Kidney tubule cell (primary cell): Measurements from ENCODE around the gene PRPSAP2.
"Not testable (repeated sequence)": the region's sequence is repeated elsewhere in the genome, so short reads cannot be mapped to it uniquely, and the experiment has no call there.

Source experiments
- DNase-seq: peaks from one replicate; pipeline ENCODE4 v3.0.0-alpha.2; 2018; ENCODE audit warnings: low spot score

PRPSAP2 gene

GRCh38 chr17:18944646-18945045, 86.7 kb downstream of the PRPSAP2 start:
- DNase-seq: no peak

GRCh38 chr17:18946536-18946935, 88.6 kb downstream of the PRPSAP2 start:
- peak; percentile 46 for DNase-seq

- DNase-seq: no peak
These were observed 89.9 kb downstream of the PRPSAP2 start for GRCh38 chr17:18947866-18948265.

GRCh38 chr17:18948476-18949006, 90.6 kb downstream of the PRPSAP2 start:
- no peak for DNase-seq

- DNase-seq: no peak
These were observed 91.6 kb downstream of the PRPSAP2 start for GRCh38 chr17:18949566-18949965.

GRCh38 chr17:18950346-18950745, 92.4 kb downstream of the PRPSAP2 start:
- no peak for DNase-seq

- DNase-seq: peak; percentile 96
These were observed 93.3 kb downstream of the PRPSAP2 start for GRCh38 chr17:18950944-18951905.

- peak; percentile 89 for DNase-seq
These were observed 94.3 kb downstream of the PRPSAP2 start, which contains the start of gene SLC5A10 for GRCh38 chr17:18951941-18952842. Gene SLC5A10 (plus strand): TSS chr17:18952165. CDS start chr17:18952206, 41 bp downstream.

- no peak for DNase-seq
These were observed 95.3 kb downstream of the PRPSAP2 start for GRCh38 chr17:18953231-18953728.

- DNase-seq: no peak
These were observed 96.4 kb downstream of the PRPSAP2 start for GRCh38 chr17:18954321-18954720.

- DNase-seq: no peak
These were observed 97.1 kb downstream of the PRPSAP2 start for GRCh38 chr17:18955009-18955408.

GRCh38 chr17:18956021-18956420, 98.1 kb downstream of the PRPSAP2 start:
- DNase-seq: not testable (repeated sequence)

GRCh38 chr17:18956581-18956980, 98.7 kb downstream of the PRPSAP2 start:
- no peak for DNase-seq

- DNase-seq: no peak
These were observed 99.9 kb downstream of the PRPSAP2 start for GRCh38 chr17:18957831-18958230.

- DNase-seq: no peak
These were observed 100.7 kb downstream of the PRPSAP2 start for GRCh38 chr17:18958611-18959010.

- DNase-seq: no peak
These were observed 101.3 kb downstream of the PRPSAP2 start for GRCh38 chr17:18959071-18959844.

GRCh38 chr17:18959845-18960240, 101.9 kb downstream of the PRPSAP2 start:
- DNase-seq: no peak

- no peak for DNase-seq
These were observed 102.3 kb downstream of the PRPSAP2 start for GRCh38 chr17:18960241-18960665.

- DNase-seq: peak; percentile 69
These were observed 103.0 kb downstream of the PRPSAP2 start for GRCh38 chr17:18960803-18961511.
